ENCODE data around the gene CSNK1D.
A peak's percentile ranks its signal among the peaks of the same experiment; 100 is the strongest.

CSNK1D gene

DNA sequence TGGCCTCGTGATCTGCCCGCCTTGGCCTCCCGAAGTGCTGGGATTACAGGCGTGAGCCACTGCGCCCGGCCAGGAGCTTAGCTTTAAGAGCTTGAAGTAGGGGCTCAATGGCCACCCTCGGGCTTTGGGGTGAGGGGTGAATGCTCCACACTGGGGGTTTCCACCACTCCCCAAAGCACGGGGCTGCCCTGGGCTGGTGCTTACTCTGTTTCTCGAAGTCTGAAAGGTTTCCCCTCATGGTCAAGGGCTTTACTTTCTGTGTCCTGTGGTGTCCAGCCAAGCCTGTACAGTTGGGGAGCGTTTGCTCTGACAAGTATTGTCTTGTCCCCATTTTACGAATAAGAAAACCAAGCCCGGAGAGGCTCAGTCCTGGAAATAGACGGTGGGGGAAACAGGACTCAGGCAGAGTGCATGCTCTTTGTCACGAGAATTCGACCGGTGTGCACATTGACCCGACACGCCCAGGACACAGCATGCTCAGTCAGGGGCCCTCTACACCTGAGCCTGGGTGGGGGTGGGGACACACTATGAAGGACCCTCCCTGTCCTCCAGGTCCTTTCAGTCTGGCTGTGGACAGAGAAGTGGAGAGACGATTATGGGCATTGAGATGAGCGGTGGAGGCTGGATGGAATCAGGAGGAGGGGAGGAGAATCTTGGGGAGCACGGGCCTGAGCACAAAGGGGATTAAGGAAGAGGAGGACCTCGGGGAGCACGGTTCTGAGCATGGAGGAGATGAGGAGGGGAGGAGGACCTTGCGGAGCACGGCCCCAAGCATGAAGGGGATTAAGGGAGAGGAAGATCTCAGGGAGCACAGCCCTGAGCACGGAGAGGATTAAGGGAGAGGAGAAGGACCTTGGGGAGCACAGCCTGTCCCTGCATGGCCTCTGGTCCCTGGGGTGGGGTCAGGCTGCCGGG, 36.4 kb upstream of the CSNK1D start:
- DNase-seq = no peak

DNA sequence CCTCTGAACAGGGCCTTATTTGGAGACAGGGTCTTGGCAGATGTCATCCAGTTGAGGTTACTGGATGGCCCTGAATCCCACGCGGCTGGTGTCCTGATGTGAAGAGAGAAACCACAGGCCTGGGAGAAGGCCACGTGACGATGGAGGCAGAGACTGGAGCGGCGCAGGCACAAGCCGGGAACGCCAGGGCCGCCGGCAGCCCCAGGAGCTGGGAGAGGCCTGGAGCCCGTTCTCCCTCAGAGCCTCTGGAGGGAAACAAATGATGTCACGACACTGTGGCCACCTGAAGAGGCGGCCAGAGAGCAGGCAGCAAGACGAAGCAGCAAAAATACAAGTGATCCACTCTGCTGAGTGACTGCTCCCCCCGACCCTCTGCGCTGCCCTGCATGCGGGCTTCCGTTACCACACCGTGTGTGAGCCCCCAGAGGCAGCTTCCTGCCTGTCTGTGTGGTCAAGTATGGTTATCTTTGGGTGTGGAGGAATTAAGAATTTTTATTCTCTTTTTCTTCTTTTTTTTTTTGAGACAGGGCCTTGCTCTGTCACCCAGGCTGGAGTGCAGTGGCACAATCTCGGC, 32.3 kb upstream of the CSNK1D start:
- DNase-seq = peak; percentile 20

DNA sequence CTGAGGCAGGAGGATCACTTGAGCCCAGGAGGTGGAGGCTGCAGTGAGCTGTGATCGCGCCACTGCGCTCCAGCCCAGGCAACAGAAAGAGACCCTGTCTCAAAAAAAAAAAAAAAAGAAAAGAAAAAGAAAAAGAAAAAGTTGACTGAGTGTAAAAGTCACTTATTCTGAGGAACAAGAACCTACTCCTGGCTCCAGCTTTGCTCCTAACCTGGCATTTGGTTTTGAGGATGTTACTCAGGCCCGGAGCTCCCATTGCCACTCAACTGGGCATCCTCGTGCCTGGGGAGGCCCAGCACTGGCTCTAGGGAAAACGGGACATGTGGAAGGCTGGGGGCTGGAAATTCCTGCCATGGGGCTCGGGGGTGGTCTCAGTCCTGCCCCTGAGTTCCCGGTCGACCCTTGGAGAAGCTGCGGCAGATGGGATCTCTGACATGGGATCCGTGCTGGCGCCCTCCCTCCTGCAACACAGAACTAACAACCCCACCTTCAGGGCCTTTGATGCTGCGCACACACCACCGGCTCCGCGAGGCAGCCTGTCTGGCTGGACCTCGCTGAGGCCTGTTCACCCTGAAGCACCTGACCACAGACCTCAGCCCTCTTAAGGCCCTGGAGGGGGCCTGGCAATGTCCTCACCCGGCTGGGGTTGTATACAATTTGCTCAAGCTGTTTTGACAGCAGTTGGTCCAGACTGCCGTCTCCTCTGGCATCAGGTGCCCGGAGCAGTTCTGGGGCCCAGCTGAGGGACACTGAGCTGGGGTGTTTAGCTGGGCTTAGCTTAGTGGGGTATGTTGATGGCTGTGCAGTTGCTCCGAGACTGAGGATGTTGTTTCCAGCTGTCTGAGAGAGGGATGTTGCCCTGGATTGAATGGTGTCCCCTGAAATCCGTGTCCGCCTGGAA, 31.6 kb upstream of the CSNK1D start:
- DNase-seq = no peak

DNA sequence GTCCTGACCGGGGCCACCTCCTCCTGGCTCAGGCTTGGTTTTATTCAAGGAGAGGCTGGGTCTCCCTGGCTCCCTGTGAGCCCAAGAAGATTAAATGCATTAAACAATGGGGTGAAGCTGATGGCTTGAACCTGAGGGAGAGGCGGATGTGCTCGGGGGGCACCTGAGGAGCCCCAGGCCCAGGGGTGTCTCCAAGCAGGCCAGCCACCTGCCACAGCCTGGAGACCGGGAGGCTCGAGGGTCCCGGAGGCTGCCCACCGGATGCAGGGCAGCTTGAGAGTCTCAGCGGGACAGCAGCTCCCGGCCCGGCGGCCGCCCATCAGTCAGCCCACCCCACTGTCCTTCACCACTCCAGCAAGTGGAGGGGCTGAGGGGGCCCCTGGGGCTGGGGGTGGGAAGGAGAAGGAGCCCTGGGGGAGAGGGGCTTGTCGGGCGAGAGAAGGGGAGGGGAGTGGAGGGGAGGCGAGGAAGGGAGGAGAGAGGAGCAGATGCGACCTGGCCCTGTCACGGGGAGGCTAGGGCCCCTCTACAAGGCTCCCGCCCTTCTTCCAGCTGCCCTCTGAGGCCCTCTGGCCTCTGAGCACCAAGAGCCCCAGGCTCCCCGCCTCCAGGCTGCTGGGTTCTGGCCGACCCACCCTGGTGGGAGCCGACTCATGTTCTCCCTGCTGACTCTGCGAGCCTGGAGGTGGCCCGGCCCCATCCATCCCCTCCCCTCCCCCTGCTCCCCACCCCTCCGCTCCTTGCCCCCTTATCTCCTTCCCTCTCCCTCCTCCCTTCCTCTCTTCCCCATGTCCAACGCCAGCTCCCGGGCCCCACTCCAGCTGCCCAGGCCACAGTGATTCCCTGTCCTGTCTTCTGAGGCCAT, 30.7 kb upstream of the CSNK1D start:
- peak; percentile 25 for DNase-seq

- DNase-seq = peak; percentile 63
Observed at GRCh38 chr17:82302991-82303943, 29.8 kb upstream of the CSNK1D start.

DNA sequence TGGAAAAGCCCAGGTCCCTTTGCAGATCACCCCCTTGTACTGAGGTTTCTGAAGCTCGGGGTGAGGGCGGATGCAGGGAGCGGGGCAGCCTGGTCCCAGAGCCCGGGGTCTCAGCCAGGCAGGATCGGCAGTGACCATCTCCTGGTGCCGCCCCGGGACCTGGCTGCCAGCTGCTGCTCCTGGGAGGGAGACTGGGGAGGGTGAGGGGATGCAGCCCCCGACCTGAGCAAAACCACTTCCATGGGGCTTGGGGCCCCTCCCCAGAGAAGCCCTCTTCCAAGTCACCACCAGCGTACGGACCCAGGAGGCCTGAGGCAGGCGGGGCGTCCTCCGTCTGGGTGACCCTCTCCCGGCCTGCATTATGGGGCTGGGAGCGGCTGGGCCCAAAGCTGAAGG, 29.1 kb upstream of the CSNK1D start:
- DNase-seq = no peak

GRCh38 chr17:82301916-82302567, 28.5 kb upstream of the CSNK1D start:
- DNase-seq = peak; percentile 74

DNA sequence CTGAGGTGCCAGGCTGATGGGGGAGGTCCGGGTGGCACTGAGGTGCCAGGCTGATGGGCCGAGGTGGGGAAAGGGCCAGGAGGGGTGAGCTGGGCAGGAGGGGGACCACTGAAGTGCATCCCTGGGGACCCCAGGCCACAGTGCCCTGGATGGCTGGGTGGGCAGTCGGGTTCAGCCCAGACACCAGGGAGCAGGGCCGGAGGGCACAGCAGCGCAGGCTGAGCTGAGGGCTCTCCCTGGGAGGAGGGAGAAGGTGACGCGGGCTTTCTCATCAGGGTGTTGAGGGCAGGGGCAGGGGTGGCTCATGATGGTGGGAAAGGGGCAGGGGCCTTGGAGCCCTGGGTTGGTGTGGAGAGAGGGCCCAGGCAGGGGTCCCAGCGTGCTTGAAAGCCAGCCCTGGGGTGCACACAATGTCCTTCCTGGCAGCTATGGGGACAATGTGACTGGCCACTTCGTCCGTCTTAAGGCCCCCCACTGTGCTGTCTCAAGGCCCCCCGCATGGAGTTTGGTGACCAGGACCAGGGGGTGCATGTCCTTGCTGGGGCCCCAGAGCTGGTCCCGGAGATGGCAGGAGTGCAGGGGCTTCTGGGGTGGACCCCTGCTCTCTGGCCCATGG, 27.9 kb upstream of the CSNK1D start:
- peak; percentile 48 for DNase-seq

DNA sequence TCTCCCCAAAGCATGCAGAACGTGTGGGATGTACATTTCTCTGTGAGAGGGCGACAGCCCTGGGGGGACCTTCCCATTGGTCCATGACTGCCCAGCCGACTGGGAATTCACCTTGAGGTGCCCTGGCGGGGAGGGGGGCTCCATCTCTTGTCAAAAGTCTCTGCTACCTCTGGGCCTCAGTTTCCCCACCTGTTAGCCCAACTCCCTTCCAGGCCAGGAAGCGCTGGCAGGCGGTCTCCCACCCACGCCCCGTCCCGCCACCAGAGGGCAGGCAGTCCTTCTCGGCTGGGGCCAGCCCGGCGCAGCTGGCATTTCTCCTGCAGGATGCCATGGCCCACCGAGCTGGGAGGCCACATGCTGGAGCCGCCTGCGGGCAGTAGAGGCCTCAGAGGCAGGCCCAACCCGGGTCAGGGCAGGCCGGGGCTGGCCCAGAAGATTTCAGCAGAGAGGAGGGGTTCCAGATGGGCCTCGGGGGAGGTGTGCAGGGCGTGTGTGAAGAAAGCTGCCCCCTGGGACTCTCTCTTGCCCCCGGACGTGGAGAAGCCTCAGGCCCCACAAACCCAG, 27.3 kb upstream of the CSNK1D start:
- peak; percentile 83 for DNase-seq

GRCh38 chr17:82300228-82300627, 26.7 kb upstream of the CSNK1D start:
- DNase-seq = peak; percentile 28

GRCh38 chr17:82299452-82299851, 26.0 kb upstream of the CSNK1D start:
- DNase-seq = peak; percentile 63

GRCh38 chr17:82298538-82299421, 25.3 kb upstream of the CSNK1D start:
- no peak for DNase-seq

DNA sequence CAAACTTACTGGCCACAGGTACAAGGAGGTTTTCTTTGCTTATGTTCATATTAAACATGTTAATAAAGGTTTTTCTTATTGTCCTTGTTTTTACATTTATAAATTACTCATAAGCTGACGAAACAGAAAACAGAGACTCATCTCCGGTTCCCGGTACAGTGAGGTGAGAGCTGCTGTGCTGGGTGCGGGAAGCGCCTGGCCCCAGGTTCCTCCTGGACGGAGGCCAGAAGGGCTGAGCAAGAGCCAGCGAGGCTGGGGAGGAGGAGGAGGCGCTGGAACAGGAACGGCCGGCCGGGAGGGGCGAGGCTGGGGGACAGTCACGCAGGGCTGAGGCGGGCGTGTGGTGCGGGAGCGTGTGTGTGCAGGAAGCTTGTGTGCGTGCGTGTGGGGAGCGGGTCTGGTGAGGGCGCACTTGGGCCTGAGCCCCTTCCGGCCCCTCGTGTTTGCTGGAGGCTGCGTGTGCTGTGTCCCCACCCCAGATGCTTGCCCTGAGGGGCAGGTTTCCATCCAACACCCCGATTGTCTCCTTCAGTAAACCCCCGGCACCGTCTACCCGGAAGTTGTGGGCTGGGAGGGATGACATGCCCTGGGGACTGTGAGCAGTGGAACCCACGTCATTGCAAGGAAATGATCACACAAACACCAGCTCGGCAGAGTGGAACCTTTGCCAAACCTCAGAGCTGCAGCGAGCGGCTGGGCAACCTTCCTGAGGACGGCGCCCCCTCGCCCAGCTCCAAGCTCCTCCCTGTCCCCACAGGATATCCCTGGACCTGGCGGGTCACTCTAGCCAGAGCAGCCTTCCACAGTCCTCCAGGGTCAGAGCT, 24.4 kb upstream of the CSNK1D start:
- DNase-seq = peak; percentile 91

DNA sequence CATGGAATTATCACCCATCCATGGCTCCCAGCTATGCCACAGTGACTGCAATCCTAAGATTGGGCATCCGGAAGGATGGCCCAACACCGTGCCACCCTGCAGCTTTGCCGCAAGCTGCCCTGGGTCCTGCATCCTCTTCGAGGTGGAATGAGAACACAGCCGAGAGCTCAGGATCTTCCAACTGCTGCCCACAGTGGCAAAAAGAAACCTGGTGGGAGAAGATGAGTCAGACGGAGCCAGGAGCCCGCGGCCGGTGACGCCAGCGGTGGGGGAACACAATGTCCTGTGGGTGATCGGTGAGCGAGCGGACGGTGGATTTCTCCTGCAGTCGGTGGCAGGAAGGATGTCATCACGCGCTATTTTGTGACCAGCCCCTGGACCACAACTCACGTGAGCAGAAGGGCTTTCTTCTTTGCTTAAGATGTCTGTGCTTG, 23.8 kb upstream of the CSNK1D start:
- DNase-seq = peak; percentile 86

DNA sequence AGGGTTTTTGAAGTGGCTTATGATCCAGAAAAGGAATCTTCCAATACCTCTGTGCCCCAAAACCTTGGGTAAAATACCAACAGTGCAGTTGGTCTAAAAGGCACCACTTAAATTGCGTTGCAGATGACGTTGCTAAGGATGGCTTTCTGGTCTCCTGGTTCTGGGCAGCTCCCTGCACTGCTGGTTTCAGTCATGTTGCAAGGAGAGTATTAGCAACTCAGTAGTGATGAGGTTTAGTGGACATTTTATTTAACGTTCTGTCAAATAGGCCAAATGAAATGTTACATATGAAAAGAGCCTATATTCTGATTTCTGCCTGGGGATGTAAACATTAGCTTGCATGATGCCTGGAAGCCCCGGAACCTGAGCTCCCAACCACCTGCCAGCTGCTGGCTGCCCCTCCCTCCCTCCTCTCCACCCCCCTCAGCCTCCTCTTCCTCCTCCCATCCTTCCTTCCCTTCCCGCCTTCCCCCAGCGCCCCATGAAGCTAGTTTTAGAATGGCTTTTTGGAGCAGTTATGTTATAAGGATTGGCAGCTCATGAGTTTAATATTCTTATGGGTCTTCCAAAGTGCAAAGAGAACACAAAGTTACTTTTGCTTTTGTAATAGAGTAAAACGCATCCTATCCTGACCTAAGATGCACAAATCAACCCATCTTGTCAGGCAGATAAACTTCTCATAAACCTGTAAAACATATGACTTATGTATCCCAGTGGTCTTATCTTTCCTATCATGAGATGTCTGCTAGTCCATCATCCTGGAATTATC, 23.2 kb upstream of the CSNK1D start:
- peak; percentile 21 for DNase-seq

DNA sequence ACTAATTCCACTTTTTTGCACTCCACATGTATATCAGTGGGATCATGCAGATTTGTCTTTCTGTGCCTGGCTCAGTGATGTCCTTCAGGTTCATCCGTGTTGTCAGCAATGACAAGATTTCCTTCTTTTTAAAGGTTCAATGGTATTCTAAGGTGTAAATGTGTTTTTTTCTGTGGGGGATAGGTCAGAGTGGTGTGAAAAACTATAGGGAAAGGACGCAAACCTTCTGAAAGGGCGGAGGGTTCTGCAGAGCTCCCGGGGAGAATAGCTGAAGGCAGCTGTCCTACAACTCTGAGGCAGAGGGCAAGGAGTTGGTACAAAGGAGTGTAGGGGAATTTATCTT, 21.9 kb upstream of the CSNK1D start:
- DNase-seq = no peak

Measured in activated T-cell treated with anti-CD3 and anti-CD28 coated beads, Interleukin-2, amount 50 U/mL, for 1 hour (primary cell).